ENCODE measurements around the gene DPP10.
"Not testable (repeated sequence)": the region's sequence is repeated elsewhere in the genome, so short reads cannot be mapped to it uniquely, and the experiment has no call there.

DPP10 gene

DNA sequence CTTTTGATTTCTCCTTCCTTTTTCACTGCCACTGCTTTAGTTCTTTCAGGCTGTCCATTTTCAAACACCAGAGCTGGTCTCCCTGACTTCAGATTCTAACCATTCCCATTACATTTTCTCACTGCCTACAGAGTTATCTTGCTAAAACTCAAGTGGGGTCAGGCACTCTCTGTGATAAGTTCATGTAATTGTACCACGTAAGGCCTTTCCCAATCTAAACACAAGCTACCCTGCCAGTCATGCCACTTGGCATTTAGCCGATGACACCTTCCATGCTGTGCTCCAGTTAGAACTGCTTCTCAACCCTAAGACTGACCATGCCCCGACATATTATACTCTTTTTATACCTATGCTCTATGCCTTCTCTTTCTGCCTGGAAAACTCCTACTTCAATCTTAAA lies 592.4 kb downstream of the DPP10 start:
- no peak for DNase-seq

DNA sequence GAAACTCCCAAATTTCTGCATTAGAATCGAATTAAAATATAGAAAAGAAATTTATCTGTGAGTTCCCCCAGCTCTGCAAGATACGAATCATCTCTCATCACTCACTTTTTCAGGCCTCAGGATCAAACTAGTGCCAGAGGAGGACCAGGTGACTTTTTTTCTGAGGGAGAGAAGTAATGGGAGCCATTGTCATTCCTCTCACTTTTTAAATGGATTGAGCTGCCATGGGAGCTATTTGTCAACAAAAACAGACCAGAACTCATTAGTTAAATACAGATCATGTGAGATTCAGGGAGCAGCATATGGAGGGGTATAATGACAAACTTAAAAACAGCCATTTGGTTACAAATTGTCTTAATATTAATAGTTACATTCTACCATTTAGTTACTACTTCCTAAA lies 594.4 kb downstream of the DPP10 start:
- DNase-seq, result no peak

DNA sequence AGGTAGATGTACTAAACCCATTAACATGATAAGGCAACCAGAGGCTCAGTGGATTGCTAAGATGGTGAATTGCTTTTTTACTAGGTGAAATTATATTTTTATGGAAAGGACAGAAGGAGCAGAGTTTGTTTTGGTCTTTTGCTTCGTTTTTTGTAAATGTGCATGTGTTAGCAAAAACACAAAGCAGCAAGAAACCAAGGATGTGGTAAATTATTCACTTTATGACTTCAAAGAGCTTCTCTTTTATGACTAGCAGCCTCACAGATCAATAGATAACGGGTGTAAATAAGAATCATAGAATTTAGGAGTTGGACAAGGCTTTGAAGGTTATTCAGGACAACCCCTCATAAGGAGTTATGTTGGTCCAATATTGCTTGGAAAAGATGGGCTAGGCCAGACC lies 615.0 kb downstream of the DPP10 start:
- no peak for DNase-seq

DNA sequence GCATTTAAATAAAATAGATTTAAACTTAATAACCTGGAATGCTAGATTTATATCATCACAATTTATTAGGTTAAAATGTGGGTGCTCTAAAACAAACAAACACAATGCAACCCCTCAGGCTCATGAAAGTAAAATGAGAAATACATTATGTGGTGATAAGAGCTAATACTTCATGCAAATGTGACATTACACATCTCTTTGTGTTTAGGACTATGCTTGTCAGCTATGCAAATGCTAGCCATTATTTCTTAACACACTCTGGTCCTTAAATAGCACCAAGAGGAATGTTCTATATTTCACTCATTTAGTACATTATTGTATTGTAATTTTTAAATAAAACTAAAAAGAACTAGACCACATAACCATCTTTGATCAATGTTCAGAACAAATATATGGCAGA lies 627.6 kb downstream of the DPP10 start:
- DNase-seq, result no peak

DNA sequence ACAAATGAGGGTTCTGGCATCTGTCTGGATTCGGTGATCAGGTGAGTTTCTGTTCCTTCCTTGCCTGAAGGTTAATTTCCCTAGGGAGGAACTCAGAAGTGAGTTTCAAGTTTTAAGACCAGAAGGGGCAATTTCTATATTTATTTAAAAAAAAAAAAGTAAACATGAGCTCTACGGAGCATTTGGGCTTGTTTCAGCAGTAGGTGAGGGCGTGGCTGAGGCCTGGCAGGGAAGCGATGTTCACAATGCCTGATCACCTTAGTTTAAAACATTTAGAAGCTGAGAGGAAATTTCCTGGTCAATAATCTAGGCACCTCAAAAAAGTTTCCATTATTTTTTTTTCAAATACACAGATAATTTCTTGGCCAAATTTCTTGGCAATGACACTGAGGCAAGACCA lies 629.1 kb downstream of the DPP10 start:
- no peak for DNase-seq

DNA sequence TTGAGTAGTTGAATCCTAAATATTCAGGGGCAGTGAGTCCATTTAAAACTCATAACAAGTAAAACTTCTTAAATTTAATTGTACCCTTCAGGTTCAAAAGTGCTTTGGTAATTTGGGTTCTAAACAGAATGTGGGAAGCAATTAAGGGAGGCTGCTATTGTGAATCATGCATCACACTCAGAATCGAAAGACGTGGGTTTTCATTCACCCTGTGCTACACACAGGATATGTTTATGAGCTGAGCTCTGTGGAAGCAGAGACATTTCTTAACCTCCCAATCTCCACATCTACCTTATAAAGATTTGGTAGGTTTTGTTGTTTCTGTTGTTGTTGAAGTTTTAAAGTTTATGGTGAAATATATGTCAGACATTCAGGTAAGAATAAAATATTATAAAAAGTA lies 633.4 kb downstream of the DPP10 start:
- DNase-seq, result no peak

DNA sequence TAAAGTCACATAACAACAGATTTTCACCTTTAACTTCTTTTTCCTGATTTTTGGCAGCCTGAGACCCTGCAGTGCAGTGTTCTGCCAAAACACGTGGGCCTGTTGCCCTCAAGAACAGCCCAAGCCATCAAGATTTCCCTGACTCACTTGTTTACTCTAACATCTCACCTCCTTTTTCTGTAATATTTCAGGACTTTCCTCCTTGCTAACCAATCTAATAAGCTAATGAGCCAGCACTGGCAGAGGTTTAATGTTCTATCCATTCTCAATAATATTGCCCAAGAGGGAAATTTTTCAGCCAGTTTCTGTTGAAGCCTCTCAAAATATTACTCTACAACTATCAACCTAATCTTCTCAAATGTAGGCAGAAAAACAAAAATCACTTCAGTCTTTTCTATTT lies 635.2 kb downstream of the DPP10 start:
- no peak for DNase-seq

DNA sequence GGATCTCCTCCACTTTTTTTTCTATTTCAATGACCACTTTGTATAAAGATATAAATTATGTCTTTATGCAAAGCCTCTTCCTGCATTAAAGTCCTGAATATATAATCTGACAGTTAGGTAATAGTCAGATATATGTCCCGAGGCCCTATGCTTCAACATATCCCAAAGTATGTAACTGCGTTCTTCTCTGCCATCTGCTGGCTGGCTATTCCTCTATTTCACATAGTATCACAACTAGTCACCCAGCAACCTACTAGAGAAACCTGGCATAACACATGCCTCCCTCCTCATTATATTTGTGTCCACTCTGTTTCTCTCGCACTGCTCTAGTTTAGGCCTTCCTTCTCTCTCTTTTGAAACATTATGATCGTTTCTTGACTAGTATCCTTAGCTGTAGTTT lies 640.8 kb downstream of the DPP10 start:
- no peak for DNase-seq

DNA sequence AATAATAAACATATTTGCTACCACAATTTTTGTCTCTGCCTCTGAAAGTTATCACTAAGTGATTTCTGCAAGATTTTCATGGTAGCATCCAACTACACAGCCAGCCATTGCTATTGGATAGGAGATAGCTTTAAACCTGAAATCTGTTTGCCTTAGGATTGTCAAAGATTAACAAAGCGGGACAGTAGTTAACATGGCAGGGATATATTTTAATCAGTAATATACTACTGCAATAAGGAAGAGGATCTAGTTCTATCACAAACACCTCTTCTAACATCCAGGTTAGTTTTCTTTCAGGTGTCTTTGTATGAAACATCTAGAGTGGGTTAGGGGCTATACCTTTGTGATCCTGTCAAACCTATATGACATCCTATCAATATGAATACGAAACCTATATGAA lies 641.3 kb downstream of the DPP10 start:
- DNase-seq, result no peak

DNA sequence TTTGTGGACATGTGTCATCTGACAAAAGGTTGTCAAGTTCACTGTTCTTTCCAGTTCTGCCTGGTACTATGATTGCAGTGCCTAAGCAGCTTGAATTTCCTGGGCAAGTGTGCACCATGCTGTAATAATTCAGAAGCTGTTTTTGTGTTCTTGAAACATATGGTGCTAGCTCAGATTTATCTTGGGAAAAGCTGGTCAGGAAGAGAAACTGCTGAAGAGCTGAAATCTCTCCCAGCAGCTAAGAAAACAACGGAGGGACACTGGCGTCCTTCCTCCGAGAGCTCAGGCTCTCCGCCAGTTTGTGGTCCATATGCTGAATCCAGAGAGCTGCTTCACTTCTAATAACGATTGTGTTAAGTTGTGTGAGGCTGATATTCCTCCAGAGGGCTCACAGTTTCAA lies 642.0 kb downstream of the DPP10 start:
- no peak for DNase-seq

DNA sequence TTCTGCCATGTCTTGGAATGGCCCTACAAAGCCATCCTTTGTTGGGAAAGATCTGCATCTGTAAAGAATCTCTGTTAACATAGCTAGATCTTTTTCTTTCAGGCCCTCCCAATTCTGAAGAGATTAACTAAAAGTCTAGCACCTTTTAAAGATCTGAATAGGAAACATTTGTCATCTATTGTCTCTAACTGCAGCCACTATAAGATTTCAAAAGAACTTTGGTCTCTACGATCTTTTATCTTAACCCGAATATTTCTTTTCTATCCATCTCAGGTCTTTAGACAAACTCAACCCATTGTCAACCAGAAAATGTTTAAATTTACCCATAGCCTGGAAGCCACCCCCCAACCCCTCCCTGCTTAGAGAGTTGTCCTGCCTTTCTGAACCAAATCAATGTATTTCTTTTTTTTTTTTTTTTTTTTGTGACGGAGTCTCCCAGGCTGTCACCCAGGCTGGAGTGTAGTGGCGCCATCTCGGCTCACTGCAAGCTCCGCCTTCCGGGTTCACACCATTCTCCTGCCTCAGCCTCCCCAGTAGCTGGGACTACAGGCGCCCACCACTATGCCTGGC lies 643.7 kb downstream of the DPP10 start:
- DNase-seq, result not testable (repeated sequence)

DNA sequence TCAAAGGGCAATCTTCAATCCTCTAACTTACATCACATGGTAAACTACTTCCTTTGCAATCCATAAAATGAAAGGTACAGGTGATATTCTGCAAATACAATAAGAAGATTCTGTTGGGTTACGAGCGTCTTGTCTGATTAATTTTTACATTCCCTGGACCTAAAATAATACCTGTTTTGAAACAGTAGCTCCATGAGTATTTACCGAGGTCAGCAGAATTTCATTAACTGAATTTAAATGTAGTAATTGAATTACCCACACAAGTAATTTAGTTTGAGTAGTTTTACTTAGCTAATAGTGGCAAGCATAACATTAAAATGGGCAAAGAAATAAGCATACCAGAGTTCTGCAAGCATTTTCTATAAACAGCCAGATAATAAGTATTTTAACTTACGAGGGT lies 652.0 kb downstream of the DPP10 start:
- no peak for DNase-seq

DNA sequence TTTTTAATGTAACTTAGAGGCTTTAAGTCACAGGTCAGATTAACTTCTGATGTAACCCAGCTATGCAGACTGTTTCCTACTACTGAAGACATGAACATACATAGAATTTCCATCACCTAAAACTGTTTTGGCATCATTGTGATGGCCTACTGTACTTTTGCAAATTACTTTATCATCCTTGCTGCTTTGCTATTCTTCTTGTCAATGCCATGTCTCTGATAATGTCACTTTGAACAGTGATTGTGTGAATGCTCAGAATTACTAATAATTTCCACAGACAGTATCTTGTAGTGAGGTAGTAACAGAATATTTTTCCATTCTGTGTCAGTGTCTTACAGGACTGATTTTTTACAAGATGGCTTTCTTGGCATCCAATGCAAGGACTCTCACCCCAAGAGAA lies 663.5 kb downstream of the DPP10 start:
- no peak for DNase-seq

DNA sequence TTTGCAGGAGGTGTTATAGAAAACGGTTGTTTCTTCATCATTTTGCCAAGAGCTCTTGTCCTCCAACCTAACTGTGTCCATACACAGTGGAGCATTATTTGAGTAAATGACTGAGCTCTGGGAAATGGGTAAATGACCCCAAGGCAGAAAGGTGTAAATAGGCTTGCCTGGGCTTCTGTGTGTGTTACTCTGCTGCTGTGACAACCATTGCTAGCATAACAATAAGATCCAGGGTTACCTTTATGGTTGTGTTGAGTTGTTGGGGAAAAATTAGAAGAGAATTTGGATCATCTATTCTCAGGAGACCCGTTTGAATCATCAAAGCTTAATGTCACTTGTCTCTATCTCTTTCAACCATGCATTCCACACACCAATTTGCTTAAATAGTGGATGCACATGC lies 672.7 kb downstream of the DPP10 start:
- DNase-seq, result no peak

DNA sequence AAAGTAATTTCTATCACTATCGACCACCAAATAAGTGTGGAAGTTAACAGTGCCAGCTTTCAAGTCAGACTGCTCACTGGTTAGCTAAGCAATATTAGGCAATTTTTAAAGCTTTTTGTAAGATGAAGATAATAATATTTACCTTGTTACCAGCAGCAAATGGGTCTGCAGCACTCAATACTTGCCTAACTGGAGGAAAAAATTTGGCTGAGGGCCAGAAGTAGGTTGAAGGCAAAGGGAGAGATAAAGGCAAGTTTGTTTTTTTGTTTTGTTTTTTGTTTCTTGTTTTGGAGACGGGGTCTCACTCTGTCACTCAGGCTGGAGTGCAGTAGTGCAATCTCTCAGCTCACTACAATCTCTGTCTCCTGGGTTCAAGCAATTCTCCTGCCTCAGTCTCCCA lies 675.9 kb downstream of the DPP10 start:
- no peak for DNase-seq

DNA sequence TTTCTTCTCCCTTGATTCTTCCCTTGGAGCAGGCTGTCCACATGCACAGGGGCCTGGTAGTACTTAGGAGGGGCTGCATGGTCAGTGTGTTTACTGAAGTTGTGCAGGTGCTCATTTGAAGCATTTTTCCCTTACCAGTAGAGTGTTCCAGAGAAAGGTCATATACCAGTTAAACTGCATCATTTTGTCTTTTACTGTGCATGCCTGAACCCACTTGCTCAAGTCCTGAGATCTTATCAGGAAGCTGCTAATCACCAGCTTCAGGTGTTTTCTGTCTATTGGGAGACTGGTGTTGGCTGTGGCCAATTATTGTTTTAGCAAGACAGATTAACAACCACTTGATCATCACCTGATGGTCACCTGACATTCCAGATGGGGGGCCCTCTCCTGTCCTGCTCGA lies 676.6 kb downstream of the DPP10 start:
- no peak for DNase-seq

DNA sequence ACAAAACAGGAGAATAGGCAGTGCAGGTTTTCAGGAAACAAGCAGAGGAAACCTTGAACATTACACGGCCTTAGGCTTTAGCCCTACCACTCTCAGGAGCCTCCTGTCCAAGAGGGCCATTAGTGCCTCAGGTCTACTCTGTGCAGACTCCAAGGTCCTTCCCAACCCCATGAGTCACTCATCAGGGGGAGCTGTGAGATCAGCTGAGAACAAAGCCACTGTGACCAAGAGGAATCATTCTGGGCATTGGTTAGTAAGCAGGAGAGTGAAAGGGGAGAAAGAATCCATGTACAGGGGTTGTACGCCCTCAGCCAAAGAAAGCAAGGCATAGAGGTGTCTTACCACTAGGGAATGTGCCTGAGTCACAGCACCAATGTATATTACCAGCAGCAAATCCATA lies 680.3 kb downstream of the DPP10 start:
- DNase-seq, result no peak

DNA sequence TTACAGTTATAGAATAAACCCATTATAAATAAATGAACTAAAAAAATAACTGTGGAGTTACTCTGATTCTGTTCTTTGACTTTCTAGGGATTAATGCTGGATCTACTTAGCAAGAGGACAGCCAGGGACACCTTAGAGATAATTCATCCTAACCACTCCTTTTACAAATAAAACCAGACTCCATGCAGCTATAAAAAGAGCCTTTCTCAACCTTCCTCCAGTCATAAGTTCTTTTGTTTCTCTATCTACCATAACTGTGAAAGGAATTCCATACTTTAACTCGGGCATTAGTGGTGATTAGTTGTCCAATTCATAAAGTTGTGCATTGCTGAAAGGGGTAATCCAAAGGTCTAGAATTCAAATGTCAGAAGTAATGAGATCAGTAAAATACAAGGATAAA lies 682.4 kb downstream of the DPP10 start:
- no peak for DNase-seq

DNA sequence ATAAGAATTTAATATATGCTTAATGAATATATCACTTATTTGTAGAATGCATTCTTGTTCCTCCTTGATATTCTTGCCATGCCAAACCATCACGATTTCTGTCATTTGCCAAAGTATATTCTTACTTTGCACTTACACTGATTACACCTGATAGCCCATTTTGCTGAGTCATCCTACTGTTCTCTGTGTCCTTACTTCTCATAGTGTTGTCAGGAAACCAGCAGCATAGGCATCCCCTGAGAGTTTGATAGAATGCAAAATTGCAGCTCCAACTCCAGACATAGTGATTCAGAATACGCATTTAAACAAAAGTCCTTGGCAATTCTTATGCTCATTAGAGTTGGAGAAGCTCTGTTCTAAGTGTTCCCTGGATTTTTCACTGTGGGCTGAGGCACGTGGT lies 687.1 kb downstream of the DPP10 start:
- DNase-seq, result no peak

DNA sequence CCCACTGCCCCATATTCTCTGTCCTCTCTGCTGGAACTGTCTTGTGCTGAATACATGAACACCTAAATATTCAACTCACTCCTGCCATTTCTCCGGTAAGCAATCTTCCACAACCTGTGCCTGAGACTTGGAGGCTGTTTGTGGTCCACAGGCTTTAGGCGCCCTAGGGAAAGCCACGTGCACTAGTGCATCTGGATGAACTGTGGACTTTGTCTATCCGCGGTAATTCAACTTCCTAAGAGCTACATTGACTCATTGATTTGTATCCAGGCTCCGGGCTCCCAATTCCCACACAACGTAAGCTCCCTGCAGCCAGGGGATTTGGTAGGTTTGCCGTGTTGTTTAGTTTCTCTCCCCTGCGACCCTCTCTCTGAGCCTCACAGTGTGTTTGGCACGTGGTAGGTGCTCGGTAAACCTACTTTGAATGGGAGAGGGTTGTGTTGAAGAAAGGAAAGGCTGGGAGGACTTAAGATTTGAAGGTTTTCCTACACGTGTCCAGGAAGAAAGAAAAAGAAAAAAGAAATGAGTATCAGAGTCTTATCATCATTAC lies 718.2 kb downstream of the DPP10 start:
- no peak for DNase-seq

DNA sequence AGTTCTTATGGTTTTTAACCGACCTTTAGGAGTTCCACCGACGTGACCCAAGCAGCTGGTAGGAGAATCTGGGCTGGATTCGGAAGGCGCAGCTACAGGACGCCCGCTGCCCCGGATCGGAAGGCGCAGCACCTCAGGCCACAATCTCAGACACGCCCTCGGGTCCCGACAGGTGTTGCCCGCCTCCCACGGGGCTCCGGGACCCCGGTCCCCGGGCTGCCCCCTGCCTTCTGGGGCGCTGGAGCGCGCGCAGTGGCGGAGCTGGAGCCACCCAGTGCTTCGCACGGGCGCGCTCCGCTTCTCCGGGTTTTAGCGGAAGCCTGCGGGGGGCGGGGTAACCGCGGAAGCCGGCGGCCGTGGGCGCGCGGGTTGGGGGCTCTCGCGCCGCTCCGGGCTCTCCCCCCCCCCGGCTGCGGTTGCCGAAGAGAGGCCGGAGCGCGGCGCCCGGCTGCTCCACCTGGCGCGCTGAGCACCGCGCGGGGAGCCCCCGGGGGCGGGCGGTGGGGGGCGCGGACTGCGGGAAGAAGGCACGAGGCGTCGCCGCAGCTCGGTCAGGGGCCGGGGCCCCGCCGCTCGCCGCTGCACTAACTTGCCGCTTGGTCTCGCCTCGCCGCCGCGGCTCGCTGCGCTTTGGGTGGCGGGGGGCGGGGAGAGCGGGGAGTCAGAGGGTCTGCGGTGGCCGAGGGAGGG lies 718.8 kb downstream of the DPP10 start:
- DNase-seq, result peak; percentile 55

DNA sequence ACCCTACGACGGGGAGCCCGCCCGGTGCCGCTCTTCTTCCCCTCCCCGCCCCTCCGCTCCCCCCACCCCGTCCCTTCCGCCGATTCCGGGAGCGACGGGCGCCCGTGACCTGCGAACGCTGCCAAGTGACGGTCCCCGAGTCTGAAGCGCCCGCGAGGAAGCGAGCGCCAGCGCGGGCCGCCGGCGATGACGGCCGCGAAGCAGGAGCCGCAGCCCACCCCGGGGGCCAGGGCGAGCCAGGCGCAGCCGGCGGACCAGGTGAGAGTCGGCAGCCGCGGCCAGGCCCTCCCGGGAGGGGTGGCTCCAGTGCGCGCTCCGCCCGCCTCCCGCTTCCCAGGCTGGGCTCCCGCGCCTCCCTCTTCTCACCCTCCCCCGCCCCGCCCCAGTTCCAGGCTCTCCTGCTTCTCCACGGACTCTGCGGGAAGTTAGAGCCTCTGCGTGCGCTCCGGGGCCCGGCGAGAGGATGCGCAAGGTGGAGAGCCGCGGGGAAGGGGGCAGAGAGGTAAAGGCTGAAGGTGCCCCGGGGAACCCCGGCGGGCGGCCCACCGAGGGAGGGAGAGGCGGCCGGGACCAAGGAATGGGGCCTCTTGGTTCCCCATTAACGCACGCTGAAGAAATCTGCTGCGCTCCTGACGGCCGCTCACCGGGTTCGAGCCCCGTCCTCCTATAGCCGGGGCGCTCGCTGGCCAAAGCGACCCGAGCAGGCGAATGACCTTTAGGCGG lies 719.5 kb downstream of the DPP10 start:
- no peak for DNase-seq

DNA sequence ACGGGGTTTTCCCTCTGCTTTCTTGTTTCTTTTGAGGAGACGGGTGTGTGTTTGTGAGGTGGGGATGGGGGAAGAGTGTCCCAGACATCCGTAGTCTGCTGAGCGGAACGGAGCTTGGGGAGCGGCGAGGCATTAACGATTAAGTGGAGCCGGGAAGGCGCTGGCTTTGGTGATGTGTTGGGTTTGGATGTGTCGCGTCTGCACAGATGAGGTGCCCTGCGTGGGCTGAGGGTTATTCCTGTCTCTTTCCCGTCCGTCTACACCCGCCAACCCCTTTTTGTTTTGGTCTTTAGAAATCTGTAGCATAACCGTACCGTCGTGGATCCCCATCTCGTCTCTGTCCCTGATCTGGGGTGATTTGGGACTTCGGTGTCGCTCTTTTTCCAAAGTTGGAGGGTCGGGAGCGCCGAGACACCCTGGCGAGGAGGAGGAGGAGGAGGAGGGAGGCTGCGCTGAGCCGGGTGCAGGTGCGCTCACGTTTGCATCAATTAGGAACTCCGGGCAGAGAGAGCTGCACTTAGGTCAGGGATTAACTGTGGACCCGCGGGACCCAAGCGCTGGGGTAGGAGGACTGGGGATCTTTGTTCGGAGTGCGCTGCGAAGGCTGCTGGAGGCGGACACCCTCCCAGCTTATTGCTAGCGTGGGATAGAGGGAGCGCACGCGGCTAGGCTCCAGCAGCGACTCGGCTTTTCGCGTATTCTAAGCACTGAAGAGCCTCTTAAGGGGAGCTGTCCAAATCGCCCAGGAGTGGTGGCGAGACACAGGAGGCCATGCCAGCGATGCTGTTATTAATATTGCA lies 720.3 kb downstream of the DPP10 start:
- no peak for DNase-seq

DNA sequence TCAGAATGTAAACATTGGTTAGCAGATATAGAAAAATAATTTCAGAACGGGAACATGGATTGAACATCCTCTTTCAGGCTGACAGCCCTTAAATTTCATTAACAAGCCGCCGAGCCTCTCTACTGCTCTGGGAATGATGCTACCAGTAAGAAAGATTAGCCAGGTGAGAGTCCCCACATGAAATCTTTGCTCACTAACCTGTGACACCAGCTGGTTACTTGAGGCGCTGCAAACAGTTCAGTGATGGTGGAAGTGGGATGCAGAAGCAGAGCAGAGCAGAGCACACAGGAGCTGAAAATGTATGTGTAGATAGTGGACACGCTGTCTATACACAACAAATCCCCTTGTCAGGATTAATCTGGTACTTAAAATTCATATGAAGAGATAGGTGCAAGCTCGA lies 721.1 kb downstream of the DPP10 start:
- no peak for DNase-seq
